Hepatocyte (in vitro differentiated cells): ENCODE results near the gene RAB42.

Experiments used
- EZH2 ChIP-seq: fragments of 200-600 bp; sonication (generic); IDR thresholded peaks from 2 replicates; pipeline ENCODE4 v1.6.1; 2016; ENCODE audit warnings: antibody characterized with exemption, mild to moderate bottlenecking, borderline replicate concordance
- EZH2phosphoT487 ChIP-seq: fragments of 200-600 bp; sonication (generic); IDR thresholded peaks from one replicate; pipeline ENCODE4 v1.6.1; 2018; ENCODE audit warnings: antibody characterized with exemption, mild to moderate bottlenecking, low read depth, moderate library complexity; ENCODE audit not compliant: unreplicated experiment, severe bottlenecking
- TF ChIP-seq, protein P1 (sequence below): fragments of 200-600 bp; sonication (generic); IDR thresholded peaks from 2 replicates; pipeline ENCODE4 v1.5.1; 2016; ENCODE audit warnings: antibody characterized with exemption, mild to moderate bottlenecking; ENCODE audit not compliant: poor library complexity

GRCh38 chr1:28545246-28545628, 46.8 kb upstream of the RAB42 start:
- TF ChIP-seq, protein P1, sequence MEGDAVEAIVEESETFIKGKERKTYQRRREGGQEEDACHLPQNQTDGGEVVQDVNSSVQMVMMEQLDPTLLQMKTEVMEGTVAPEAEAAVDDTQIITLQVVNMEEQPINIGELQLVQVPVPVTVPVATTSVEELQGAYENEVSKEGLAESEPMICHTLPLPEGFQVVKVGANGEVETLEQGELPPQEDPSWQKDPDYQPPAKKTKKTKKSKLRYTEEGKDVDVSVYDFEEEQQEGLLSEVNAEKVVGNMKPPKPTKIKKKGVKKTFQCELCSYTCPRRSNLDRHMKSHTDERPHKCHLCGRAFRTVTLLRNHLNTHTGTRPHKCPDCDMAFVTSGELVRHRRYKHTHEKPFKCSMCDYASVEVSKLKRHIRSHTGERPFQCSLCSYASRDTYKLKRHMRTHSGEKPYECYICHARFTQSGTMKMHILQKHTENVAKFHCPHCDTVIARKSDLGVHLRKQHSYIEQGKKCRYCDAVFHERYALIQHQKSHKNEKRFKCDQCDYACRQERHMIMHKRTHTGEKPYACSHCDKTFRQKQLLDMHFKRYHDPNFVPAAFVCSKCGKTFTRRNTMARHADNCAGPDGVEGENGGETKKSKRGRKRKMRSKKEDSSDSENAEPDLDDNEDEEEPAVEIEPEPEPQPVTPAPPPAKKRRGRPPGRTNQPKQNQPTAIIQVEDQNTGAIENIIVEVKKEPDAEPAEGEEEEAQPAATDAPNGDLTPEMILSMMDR, result no peak
- TF ChIP-seq EZH2 (no peak), EZH2phosphoT487 (no peak)
